B cell (primary cell): ENCODE results near the gene ZSCAN10. TPM values are rescaled to one million over a fixed set of nuclear protein-coding genes. Genes with fewer than 3 reads are reported as not detected.

Experiments
- ATAC-seq: fragments of 200-7000 bp; cut with Tn5 transposase; one replicate; pipeline ENCODE4 v1.10.0; 2021; ENCODE audit warnings: low read depth, mild to moderate bottlenecking, moderate number of reproducible peaks, moderate library complexity
- CTCF ChIA-PET: fragments of 350-600 bp; sonication (Branson Sonifier 250); formaldehyde crosslinking; loops from one replicate; lab custom pipeline; 2021; ENCODE audit warnings: antibody characterized with exemption, inconsistent platforms; lab: Charles Lee
- POLR2A ChIA-PET: fragments of 350-600 bp; sonication (Branson Sonifier 250); formaldehyde crosslinking; loops from one replicate; lab custom pipeline; 2021; ENCODE audit warnings: antibody characterized with exemption; lab: Charles Lee
- DNase-seq: peaks from one replicate; pipeline ENCODE4 v3.0.0; 2013
- H2AFZ ChIP-seq: 2 replicates; pipeline ENCODE4 v1.6.1; 2012; ENCODE audit warnings: mild to moderate bottlenecking, low read depth, low read length; ENCODE audit not compliant: insufficient read depth, poor library complexity, severe bottlenecking
- H3K27ac ChIP-seq, 2 donors: 1 replicate in 1 of 2; 2 replicates in 1 of 2; pipeline ENCODE4 v1.5.1; 2012 to 2013; ENCODE audit warnings: low read length in 2 of 2, mild to moderate bottlenecking in 2 of 2, moderate library complexity in 1 of 2
- H3K27me3 ChIP-seq, 4 experiments: fragments of 200-600 bp in 1 of 4; sonication (generic) in 1 of 4; replicated peaks in 1 of 4; 1 replicate in 2 of 4; 2 replicates in 2 of 4; pipeline versions ENCODE4 v1.6.1 to v1.7.0; 2013 to 2016; ENCODE audit warnings: low read length in 3 of 4, mild to moderate bottlenecking in 2 of 4, mixed read lengths in 1 of 4, moderate library complexity in 1 of 4; ENCODE audit not compliant: insufficient read depth in 4 of 4, control insufficient read depth in 3 of 4; ENCODE audit errors: control extremely low read depth in 1 of 4
- H3K36me3 ChIP-seq, 2 experiments: replicated peaks in 1 of 2; 1 replicate in 1 of 2; 2 replicates in 1 of 2; pipeline versions ENCODE4 v1.6.1 to v1.7.1; 2013; ENCODE audit warnings: low read length in 1 of 2; ENCODE audit not compliant: insufficient read depth in 2 of 2, control insufficient read depth in 1 of 2; ENCODE audit errors: control extremely low read depth in 1 of 2, extremely low read depth in 1 of 2
- H3K4me1 ChIP-seq, 2 donors: fragments of 200-600 bp in 1 of 2; sonication (generic) in 1 of 2; 1 replicate in 1 of 2; 2 replicates in 1 of 2; pipeline versions ENCODE4 v1.5.1 to v1.6.1; 2013 to 2017; ENCODE audit warnings: low read length in 2 of 2; ENCODE audit not compliant: control insufficient read depth in 2 of 2, insufficient read depth in 2 of 2
- H3K4me2 ChIP-seq: replicated peaks from 2 replicates; pipeline ENCODE3; 2012; ENCODE audit warnings: mild to moderate bottlenecking, low read depth, low read length; ENCODE audit not compliant: poor library complexity, severe bottlenecking
- H3K4me3 ChIP-seq, 5 experiments: fragments of 200-600 bp in 1 of 5; sonication (generic) in 1 of 5; 1 replicate in 3 of 5; 2 replicates in 2 of 5; pipeline versions ENCODE4 v1.5.1 to v1.7.0; 2011 to 2016; ENCODE audit warnings: low read length in 4 of 5, mild to moderate bottlenecking in 4 of 5, low read depth in 2 of 5, control low read depth in 1 of 5, moderate library complexity in 1 of 5; ENCODE audit not compliant: insufficient read depth in 1 of 5; ENCODE audit errors: control extremely low read depth in 1 of 5, extremely low read depth in 1 of 5
- H3K79me2 ChIP-seq: fragments of 200-600 bp; sonication (generic); one replicate; pipeline ENCODE4 v1.6.0; 2016; ENCODE audit warnings: low read length; ENCODE audit not compliant: control insufficient read depth, insufficient read depth
- H3K9ac ChIP-seq: fragments of 200-600 bp; sonication (generic); 2 replicates; pipeline ENCODE4 v1.6.1; 2017; ENCODE audit warnings: mild to moderate bottlenecking, low read length, moderate library complexity
- H3K9me3 ChIP-seq, 3 donors: one replicate each; pipeline versions ENCODE4 v1.6.1 to v1.7.1; 2013; ENCODE audit warnings: low read length in 2 of 3; ENCODE audit not compliant: control insufficient read depth in 2 of 3, insufficient read depth in 1 of 3; ENCODE audit errors: control extremely low read depth in 1 of 3
- H4K20me1 ChIP-seq: 2 replicates; pipeline ENCODE4 v1.6.0; 2012; ENCODE audit warnings: mild to moderate bottlenecking, low read length; ENCODE audit not compliant: insufficient read depth, control insufficient read depth, poor library complexity, severe bottlenecking
- H3K27ac Mint-ChIP-seq: one replicate; pipeline ENCODE4 v1.8.0; 2021; ENCODE audit warnings: mixed read lengths
- H3K27me3 Mint-ChIP-seq: one replicate; pipeline ENCODE4 v1.8.0; 2021; ENCODE audit warnings: mixed read lengths
- H3K4me1 Mint-ChIP-seq: one replicate; pipeline ENCODE4 v1.8.0; 2021; ENCODE audit warnings: mixed read lengths
- H3K4me3 Mint-ChIP-seq: one replicate; pipeline ENCODE4 v1.8.0; 2021; ENCODE audit warnings: mixed read lengths
- H3K9me3 Mint-ChIP-seq: one replicate; pipeline ENCODE4 v1.8.0; 2022; ENCODE audit warnings: mixed read lengths; ENCODE audit not compliant: insufficient read depth
- EZH2 ChIP-seq: IDR thresholded peaks from 2 replicates; pipeline ENCODE4 v1.6.1; 2012; ENCODE audit warnings: borderline replicate concordance, low read depth, mild to moderate bottlenecking, moderate library complexity, low read length; ENCODE audit not compliant: insufficient read depth, poor library complexity, severe bottlenecking
- WGBS: methylation state at CpG from one replicate; pipeline ENCODE4 v1.1.5; 2013; ENCODE audit warnings: missing lambda C conversion rate; ENCODE audit not compliant: insufficient coverage; 5-methylcytosine and 5-hydroxymethylcytosine counted together
- intact Hi-C: fragments of 100-400 bp; cut with micrococcal nuclease; formaldehyde crosslinking; loops from one replicate; pipeline ENCODE4 v1.10.0; 2022
- polyA plus RNA-seq: library from polyadenylated mRNA; depleted of rRNA; stranded (reverse); fragments of >200 nt; gene quantifications from 2 replicates; pipeline ENCODE4 v1.2.3, GENCODE V29; 2012
- total RNA-seq, 2 donors: library from RNA; stranded (reverse); fragments of 120-200 nt in 1 of 2; gene quantifications; 1 replicate in 1 of 2; 2 replicates in 1 of 2; pipeline versions ENCODE4 v1.2.3 to v1.2.4, GENCODE V29; 2013 to 2022
- TF ChIP-seq, protein P1 (sequence below): fragments of 200-600 bp; IDR thresholded peaks from one replicate; pipeline ENCODE4 v1.8.0; 2022; ENCODE audit warnings: antibody characterized with exemption, mild to moderate bottlenecking

Gene ZSCAN10
- total and polyA plus RNA-seq, 2 donors (not counting 1 experiment from before 2014, with no cell fraction given) = not detected

DNA sequence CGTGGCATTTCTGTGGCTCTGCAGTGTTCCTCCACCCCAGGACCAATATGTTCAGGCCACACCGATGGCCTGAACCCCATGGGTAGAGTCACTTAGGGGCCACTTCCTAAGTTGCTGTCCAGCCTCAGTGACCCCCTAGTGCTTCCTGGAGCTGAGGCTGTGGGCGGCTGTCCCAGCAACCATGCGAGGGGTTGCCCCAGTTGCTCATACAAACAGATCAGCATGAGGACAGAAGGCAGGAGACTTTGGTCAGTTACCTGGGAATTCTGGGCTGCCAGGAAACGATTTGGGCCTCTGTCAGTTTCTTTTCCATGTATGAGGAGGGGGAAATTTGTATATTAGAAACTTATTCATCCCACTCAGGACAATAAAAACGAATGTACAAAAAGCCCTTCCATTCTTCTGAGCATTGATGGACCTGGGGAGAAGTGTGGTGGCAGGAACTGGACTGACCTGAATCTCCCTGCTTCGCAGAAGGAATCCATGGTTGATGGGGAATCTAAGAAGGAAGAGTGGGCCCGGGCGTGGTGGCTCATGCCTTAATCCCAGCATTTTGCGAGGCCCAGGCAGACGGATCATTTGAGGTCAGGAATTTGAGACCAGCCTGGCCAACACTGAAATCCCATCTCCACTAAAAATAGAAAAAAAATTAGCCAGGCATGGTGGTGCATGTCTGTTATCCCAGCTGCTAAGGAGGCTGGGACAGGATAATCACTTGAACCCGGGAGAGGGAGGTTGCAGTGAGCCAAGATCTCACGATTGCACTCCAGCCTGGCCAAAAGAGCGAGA, 38.6 kb downstream of the ZSCAN10 start:
- H3K27ac ChIP-seq = no peak overlapping the region
- ATAC-seq = no peak
- H2AFZ ChIP-seq = peak overlapping the region; percentile 98
- H3K27me3 ChIP-seq = peaks cover 0 to 6% (median 0%) of the 10 kb centered on the region in 4 experiments
- H3K4me1 ChIP-seq = peaks cover 11 to 14% of the 10 kb centered on the region in 2 donors
- Mint-ChIP-seq H3K4me1 (peaks cover 11% of the 10 kb centered on the region), H3K4me3 (peak overlapping the region; percentile 87), H3K27me3 (no peaks in the 10 kb centered on the region), H3K9me3 (no peaks in the 10 kb centered on the region), H3K27ac (peak overlapping the region; percentile 65)
- H4K20me1 ChIP-seq = no peaks in the 10 kb centered on the region
- H3K36me3 ChIP-seq = no peaks in the 10 kb centered on the region
- 100% methylated on average over 4 of the region's 14 CpGs for WGBS
- POLR2A ChIA-PET = interaction anchor here (1.3 kb wide), 1 partner anchor 98 kb away, joined by 3 read pairs; no protein-coding TSS in a partner anchor
- no peak overlapping the region for H3K9ac ChIP-seq
- intact Hi-C loops = no loop called here
- H3K4me2 ChIP-seq = no peak overlapping the region
- H3K4me3 ChIP-seq = no peak overlapping the region
- H3K79me2 ChIP-seq = no peaks in the 10 kb centered on the region
- H3K9me3 ChIP-seq = no peaks in the 10 kb centered on the region
- no peak for DNase-seq
- TF ChIP-seq, protein P1, sequence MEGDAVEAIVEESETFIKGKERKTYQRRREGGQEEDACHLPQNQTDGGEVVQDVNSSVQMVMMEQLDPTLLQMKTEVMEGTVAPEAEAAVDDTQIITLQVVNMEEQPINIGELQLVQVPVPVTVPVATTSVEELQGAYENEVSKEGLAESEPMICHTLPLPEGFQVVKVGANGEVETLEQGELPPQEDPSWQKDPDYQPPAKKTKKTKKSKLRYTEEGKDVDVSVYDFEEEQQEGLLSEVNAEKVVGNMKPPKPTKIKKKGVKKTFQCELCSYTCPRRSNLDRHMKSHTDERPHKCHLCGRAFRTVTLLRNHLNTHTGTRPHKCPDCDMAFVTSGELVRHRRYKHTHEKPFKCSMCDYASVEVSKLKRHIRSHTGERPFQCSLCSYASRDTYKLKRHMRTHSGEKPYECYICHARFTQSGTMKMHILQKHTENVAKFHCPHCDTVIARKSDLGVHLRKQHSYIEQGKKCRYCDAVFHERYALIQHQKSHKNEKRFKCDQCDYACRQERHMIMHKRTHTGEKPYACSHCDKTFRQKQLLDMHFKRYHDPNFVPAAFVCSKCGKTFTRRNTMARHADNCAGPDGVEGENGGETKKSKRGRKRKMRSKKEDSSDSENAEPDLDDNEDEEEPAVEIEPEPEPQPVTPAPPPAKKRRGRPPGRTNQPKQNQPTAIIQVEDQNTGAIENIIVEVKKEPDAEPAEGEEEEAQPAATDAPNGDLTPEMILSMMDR = no peak
- no peak for TF ChIP-seq EZH2
- CTCF ChIA-PET = interaction anchor here (0.9 to 6.5 kb wide), 13 partner anchors 16 to 397 kb away, joined by 3 to 140 read pairs (median 8); partner anchors contain the start of genes HCFC1R1, THOC6, ZNF213 and ZSCAN10
